WTC11 (cell line): Measurements from ENCODE around the gene CD48. TPM values are rescaled to one million over a fixed set of nuclear protein-coding genes. Genes with fewer than 3 reads are reported as not detected.
"Not testable (repeated sequence)": the region's sequence is repeated elsewhere in the genome, so short reads cannot be mapped to it uniquely, and the experiment has no call there.

Source experiments
- ATAC-seq: fragments of 200-7000 bp; cut with Tn5 transposase; 2 replicates; pipeline ENCODE4 v1.10.0; 2021; ENCODE audit warnings: mild to moderate bottlenecking, moderate library complexity
- CTCF ChIA-PET: fragments of 300-600 bp; sonication (Branson Sonifier 250); formaldehyde crosslinking; loops from one replicate; lab custom pipeline; 2021; ENCODE audit warnings: antibody characterized with exemption; lab: Charles Lee
- POLR2A ChIA-PET: fragments of 350-600 bp; sonication (Branson Sonifier 250); formaldehyde crosslinking; loops from one replicate; lab custom pipeline; 2021; ENCODE audit warnings: antibody characterized with exemption; lab: Charles Lee
- DNase-seq: peaks from one replicate; pipeline ENCODE4 v3.0.0; 2021; ENCODE audit warnings: low spot score
- H3K27ac Mint-ChIP-seq: 2 replicates; pipeline ENCODE4 v1.8.0; 2021; ENCODE audit warnings: mixed read lengths
- H3K27me3 Mint-ChIP-seq: 2 replicates; pipeline ENCODE4 v1.8.0; 2021; ENCODE audit warnings: low read depth, mild to moderate bottlenecking, moderate library complexity, mixed read lengths
- H3K36me3 Mint-ChIP-seq: 2 replicates; pipeline ENCODE4 v1.8.0; 2021; ENCODE audit warnings: mixed read lengths
- H3K4me1 Mint-ChIP-seq: 2 replicates; pipeline ENCODE4 v1.8.0; 2022; ENCODE audit warnings: mixed read lengths
- H3K4me3 Mint-ChIP-seq: 2 replicates; pipeline ENCODE4 v1.8.0; 2021; ENCODE audit warnings: mild to moderate bottlenecking, moderate library complexity, mixed read lengths
- H3K9me3 Mint-ChIP-seq: 2 replicates; pipeline ENCODE4 v1.8.0; 2021; ENCODE audit warnings: mixed read lengths
- CBFB ChIP-seq: sonication (generic); formaldehyde crosslinking; IDR thresholded peaks from 2 replicates; pipeline ENCODE4 v1.8.1; 2022; ENCODE audit warnings: mild to moderate bottlenecking, low read depth, missing genetic modification reagents
- ESRRA ChIP-seq: sonication (generic); formaldehyde crosslinking; IDR thresholded peaks from 2 replicates; pipeline ENCODE4 v1.8.1; 2022; ENCODE audit warnings: mild to moderate bottlenecking, missing genetic modification reagents, borderline replicate concordance
- FOXP1 ChIP-seq: sonication (generic); formaldehyde crosslinking; IDR thresholded peaks from 2 replicates; pipeline ENCODE4 v1.8.0; 2022; ENCODE audit warnings: missing genetic modification reagents, mild to moderate bottlenecking, moderate library complexity, borderline replicate concordance
- GABPB1 ChIP-seq: sonication (generic); formaldehyde crosslinking; IDR thresholded peaks from 2 replicates; pipeline ENCODE4 v1.8.1; 2023; ENCODE audit warnings: mild to moderate bottlenecking, missing genetic modification reagents
- JUN ChIP-seq: sonication (generic); formaldehyde crosslinking; IDR thresholded peaks from 2 replicates; pipeline ENCODE4 v1.8.0; 2023; ENCODE audit warnings: mild to moderate bottlenecking, missing genetic modification reagents
- MYBL2 ChIP-seq: sonication (generic); formaldehyde crosslinking; IDR thresholded peaks from 2 replicates; pipeline ENCODE4 v1.8.1; 2023; ENCODE audit warnings: mild to moderate bottlenecking, moderate library complexity, missing genetic modification reagents
- NFATC4 ChIP-seq: fragments of 250-450 bp; sonication (Bioruptor Pico); IDR thresholded peaks from 2 replicates; pipeline ENCODE4 v1.9.0; 2021; ENCODE audit warnings: mild to moderate bottlenecking
- NR1H2 ChIP-seq: sonication (generic); formaldehyde crosslinking; IDR thresholded peaks from 2 replicates; pipeline ENCODE4 v1.9.0; 2021; ENCODE audit warnings: mild to moderate bottlenecking, moderate library complexity, missing genetic modification reagents
- SP1 ChIP-seq: sonication (generic); formaldehyde crosslinking; conservative IDR thresholded peaks from 2 replicates; pipeline ENCODE4 v1.8.1; 2022; ENCODE audit warnings: missing genetic modification reagents
- ZNF396 ChIP-seq: fragments of 250-450 bp; sonication (Bioruptor Pico); IDR thresholded peaks from 2 replicates; pipeline ENCODE4 v1.8.0; 2021; ENCODE audit warnings: mild to moderate bottlenecking, moderate library complexity, borderline replicate concordance
- total RNA-seq: library from RNA; stranded (reverse); gene quantifications from 3 replicates; pipeline ENCODE4 v1.2.3, GENCODE V29; 2021
- TF ChIP-seq, protein P1 (sequence below): sonication (generic); formaldehyde crosslinking; IDR thresholded peaks from 2 replicates; pipeline ENCODE4 v1.8.1; 2023; ENCODE audit warnings: mild to moderate bottlenecking, missing genetic modification reagents, borderline replicate concordance

The CD48 gene
- total RNA-seq, 1 experiment from 2014 or later: 0.66 TPM

DNA sequence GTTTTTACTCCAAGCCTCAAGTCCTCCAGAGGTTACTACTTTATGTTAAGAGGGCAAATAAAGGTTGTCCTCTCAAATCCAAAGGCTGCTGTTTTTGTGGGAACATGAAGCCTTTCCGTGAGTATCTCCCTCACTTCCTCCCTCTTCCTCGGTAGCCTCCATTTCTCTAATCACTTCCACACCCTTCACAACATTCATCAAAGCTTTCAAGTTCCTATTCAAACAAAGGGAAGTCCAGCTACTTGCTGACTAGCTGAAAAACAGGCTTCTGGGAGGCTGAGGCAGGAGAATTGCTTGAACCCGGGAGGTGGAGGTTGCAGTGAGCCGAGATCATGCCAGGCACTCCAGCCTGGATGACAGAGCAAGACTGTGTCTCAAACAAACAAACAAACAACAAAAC is 6.6 kb upstream of the CD48 start:
- ChIA-PET POLR2A (no interaction called here), CTCF (no interaction called here)
- peaks cover 19% of the 10 kb centered on the region for H3K9me3 Mint-ChIP-seq
- H3K27me3 Mint-ChIP-seq: no peaks in the 10 kb centered on the region; the same call in 1 of the 2 replicates
- H3K36me3 Mint-ChIP-seq: peaks cover 14% of the 10 kb centered on the region
- TF ChIP-seq GABPB1 (CRISPR knock-in tag): no peak
- ATAC-seq: no peak
- H3K4me3 Mint-ChIP-seq: no peak overlapping the region
- H3K27ac Mint-ChIP-seq: no peak overlapping the region
- no peak for DNase-seq
- H3K4me1 Mint-ChIP-seq: peaks cover 15% of the 10 kb centered on the region

DNA sequence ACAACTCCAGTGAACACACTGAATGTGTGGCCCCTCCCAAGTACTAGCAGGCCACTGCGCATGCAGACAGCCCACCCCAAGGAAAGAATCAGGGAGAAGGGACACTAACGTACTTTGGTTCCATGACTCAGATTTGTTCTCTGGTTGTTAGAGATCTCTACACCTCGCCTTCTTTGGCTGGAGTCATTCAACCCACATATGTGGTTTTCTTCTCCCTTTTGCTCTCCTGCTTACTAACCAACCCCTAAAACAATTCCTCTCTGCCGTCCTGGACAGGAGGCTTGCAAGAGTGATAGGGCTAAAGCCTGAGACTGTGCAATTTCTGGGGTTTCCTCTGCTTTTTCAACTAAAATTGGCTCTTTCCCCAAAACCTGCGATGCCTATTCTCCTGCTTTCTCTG is 5.7 kb upstream of the CD48 start:
- no peak for DNase-seq
- no peak for ATAC-seq
- TF ChIP-seq MYBL2 (CRISPR knock-in tag): no peak
- TF ChIP-seq, protein P1, sequence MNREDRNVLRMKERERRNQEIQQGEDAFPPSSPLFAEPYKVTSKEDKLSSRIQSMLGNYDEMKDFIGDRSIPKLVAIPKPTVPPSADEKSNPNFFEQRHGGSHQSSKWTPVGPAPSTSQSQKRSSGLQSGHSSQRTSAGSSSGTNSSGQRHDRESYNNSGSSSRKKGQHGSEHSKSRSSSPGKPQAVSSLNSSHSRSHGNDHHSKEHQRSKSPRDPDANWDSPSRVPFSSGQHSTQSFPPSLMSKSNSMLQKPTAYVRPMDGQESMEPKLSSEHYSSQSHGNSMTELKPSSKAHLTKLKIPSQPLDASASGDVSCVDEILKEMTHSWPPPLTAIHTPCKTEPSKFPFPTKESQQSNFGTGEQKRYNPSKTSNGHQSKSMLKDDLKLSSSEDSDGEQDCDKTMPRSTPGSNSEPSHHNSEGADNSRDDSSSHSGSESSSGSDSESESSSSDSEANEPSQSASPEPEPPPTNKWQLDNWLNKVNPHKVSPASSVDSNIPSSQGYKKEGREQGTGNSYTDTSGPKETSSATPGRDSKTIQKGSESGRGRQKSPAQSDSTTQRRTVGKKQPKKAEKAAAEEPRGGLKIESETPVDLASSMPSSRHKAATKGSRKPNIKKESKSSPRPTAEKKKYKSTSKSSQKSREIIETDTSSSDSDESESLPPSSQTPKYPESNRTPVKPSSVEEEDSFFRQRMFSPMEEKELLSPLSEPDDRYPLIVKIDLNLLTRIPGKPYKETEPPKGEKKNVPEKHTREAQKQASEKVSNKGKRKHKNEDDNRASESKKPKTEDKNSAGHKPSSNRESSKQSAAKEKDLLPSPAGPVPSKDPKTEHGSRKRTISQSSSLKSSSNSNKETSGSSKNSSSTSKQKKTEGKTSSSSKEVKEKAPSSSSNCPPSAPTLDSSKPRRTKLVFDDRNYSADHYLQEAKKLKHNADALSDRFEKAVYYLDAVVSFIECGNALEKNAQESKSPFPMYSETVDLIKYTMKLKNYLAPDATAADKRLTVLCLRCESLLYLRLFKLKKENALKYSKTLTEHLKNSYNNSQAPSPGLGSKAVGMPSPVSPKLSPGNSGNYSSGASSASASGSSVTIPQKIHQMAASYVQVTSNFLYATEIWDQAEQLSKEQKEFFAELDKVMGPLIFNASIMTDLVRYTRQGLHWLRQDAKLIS: no peak
- no peak for TF ChIP-seq ZNF396 (CRISPR knock-in tag)
- Mint-ChIP-seq H3K9me3 (peaks cover 18% of the 10 kb centered on the region), H3K27me3 (no peaks in the 10 kb centered on the region; the same call in 1 of the 2 replicates), H3K4me1 (peaks cover 6% of the 10 kb centered on the region), H3K4me3 (no peak overlapping the region), H3K27ac (no peak overlapping the region), H3K36me3 (peaks cover 13% of the 10 kb centered on the region)
- ChIA-PET CTCF (no interaction called here), POLR2A (no interaction called here)

DNA sequence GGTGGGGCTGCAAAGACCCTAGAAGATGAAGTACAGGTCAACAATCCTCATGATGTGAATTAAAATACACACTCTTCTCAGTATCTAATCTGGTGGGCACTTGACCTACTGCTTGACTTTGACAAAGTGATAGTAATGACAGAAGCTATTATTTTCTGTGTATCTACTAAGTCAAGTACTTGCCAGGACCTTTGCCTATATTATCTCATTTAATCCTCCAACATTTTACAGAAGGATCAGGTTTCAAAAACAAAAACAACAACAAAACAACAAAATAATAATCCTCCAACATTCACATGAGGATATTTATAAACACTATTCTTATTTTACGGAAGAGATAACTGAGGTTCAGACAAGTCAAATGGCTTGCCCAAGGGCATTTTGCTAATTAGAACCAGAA is 4.4 kb upstream of the CD48 start:
- Mint-ChIP-seq H3K4me1 (peaks cover 3% of the 10 kb centered on the region), H3K27ac (no peak overlapping the region), H3K36me3 (peaks cover 7% of the 10 kb centered on the region), H3K27me3 (no peaks in the 10 kb centered on the region; the same call in 1 of the 2 replicates), H3K4me3 (no peak overlapping the region), H3K9me3 (peaks cover 11% of the 10 kb centered on the region)
- no peak for DNase-seq
- no peak for ATAC-seq
- TF ChIP-seq SP1 (CRISPR knock-in tag): no peak
- ChIA-PET CTCF (interaction anchor here (1.3 kb wide), 1 partner anchor 35 kb away, joined by 3 read pairs; no protein-coding TSS in a partner anchor), POLR2A (interaction anchor here (0.7 kb wide), 1 partner anchor 154 kb away, joined by 3 read pairs; no protein-coding TSS in a partner anchor)

DNA sequence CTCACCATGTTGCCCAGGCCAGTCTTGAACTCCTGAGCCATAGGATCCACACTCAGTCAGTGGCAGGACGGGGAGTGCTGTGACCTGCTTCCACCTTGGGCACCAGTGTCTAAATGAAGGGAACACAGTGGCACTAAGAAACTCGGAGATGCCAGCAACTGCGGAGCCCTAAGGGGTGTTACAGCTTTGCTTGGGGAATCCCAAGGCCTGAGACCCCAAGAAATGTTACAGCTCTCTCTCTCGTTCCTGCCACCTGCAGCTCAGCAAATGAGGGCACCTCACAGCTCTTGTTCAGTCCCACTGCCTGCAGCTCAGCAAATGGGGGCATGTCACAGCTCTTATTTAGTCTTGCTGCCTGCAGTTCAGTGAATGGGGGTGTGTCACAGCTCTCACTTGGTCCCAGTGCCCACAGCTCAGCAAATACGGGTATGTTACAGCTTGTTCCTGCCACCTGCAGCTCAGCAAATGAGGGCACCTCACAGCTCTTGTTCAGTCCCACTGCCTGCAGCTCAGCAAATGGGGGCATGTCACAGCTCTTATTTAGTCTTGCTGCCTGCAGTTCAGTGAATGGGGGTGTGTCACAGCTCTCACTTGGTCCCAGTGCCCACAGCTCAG is 2.5 kb upstream of the CD48 start:
- POLR2A ChIA-PET, H3K27me3 Mint-ChIP-seq, H3K4me3 Mint-ChIP-seq, H3K36me3 Mint-ChIP-seq, H3K9me3 Mint-ChIP-seq, DNase-seq, ATAC-seq, H3K27ac Mint-ChIP-seq, H3K4me1 Mint-ChIP-seq: not testable (repeated sequence)
- CTCF ChIA-PET: interaction anchor here (0.6 to 2.1 kb wide), 3 partner anchors 11 to 96 kb away, joined by 3 to 9 read pairs (median 5); no protein-coding TSS in a partner anchor

DNA sequence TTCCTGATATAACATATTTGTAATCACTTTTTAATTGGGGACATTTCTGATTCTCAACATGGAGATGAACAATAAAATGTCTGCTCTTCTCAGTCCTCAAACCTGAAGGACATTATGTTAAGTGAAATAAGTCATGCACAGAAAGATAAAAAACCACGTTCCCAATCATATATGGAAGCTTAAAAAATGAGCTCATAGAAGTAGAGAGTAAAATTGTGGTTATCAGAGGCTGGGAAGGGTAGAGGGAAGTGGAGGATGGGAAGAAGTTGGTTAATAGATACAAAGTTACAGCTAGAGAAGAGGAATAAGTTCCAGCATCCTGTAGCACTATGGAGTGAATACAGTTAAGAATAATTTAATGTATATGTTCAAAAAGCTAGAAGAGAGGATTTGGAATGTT is 1.5 kb upstream of the CD48 start:
- CTCF ChIA-PET: interaction anchor here (0.6 to 2.1 kb wide), 3 partner anchors 32 to 238 kb away, joined by 3 to 9 read pairs (median 3); no protein-coding TSS in a partner anchor

DNA sequence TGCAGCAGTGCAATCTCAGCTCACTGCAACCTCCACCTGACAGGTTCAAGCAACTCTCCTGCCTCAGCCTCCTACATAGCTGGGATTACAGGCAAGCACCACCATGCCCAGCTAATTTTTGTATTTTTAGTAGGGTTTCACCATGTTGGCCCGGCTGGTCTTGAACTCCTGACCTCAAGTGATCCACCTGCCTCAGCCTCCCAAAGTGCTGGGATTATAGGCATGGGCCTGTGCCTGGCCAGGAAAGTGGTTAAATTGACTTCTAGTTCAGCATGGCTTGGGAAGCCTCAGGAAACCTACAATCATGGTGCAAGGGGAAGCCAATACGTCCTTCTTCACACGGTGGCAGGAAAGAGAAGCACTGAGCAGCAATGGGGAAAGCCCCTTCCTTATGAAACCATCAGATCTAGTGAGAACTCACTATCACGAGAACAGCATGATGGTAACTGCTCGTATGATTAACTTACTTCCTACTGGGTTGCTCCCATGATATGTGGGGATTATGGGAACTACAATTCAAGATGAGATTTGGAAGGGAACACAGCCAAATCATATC is 981 bp upstream of the CD48 start:
- CTCF ChIA-PET: interaction anchor here (0.6 to 2.1 kb wide), 3 partner anchors 31 to 239 kb away, joined by 3 to 9 read pairs (median 3); no protein-coding TSS in a partner anchor
- H3K27me3 Mint-ChIP-seq, H3K4me3 Mint-ChIP-seq, H3K36me3 Mint-ChIP-seq, H3K27ac Mint-ChIP-seq, POLR2A ChIA-PET, ATAC-seq, DNase-seq, H3K4me1 Mint-ChIP-seq, H3K9me3 Mint-ChIP-seq: not testable (repeated sequence)

More for the DNA sequence above, 1.5 kb upstream of the CD48 start:
- Mint-ChIP-seq H3K4me1 (no peaks in the 10 kb centered on the region), H3K36me3 (no peaks in the 10 kb centered on the region), H3K27me3 (no peaks in the 10 kb centered on the region), H3K27ac (no peak overlapping the region), H3K4me3 (no peak overlapping the region), H3K9me3 (no peaks in the 10 kb centered on the region)
- TF ChIP-seq JUN (CRISPR knock-in tag) (no peak), ESRRA (CRISPR knock-in tag) (no peak), NFATC4 (no peak), CBFB (CRISPR knock-in tag) (no peak), FOXP1 (CRISPR knock-in tag) (no peak), NR1H2 (CRISPR knock-in tag) (no peak), ZNF396 (CRISPR knock-in tag) (no peak)
- POLR2A ChIA-PET: no interaction called here
- DNase-seq: no peak
- no peak for ATAC-seq
